Neural cell (in vitro differentiated cells): ENCODE data around the gene HHIP. TPM values are rescaled to one million over a fixed set of nuclear protein-coding genes. Genes with fewer than 3 reads are reported as not detected.
"Not testable (repeated sequence)": the region's sequence is repeated elsewhere in the genome, so short reads cannot be mapped to it uniquely, and the experiment has no call there.

Source experiments
- H2AFZ ChIP-seq: fragments of 200-600, 300-800 bp; sonication (generic), shearing (Covaris generic); 2 replicates; pipeline ENCODE4 v1.6.0; 2014; ENCODE audit warnings: low read depth, mild to moderate bottlenecking, antibody characterized with exemption, low read length, moderate library complexity
- H3F3A ChIP-seq: fragments of 200-600 bp; shearing (Covaris generic); 2 replicates; pipeline ENCODE4 v1.6.1; 2016; ENCODE audit warnings: mild to moderate bottlenecking, moderate library complexity, mixed read lengths, antibody characterized with exemption, low read length; ENCODE audit not compliant: insufficient read depth, poor library complexity, severe bottlenecking
- H3K27ac ChIP-seq: fragments of 200-600, 300-800 bp; sonication (generic), shearing (Covaris generic); 2 replicates; pipeline ENCODE4 v1.5.1; 2014; ENCODE audit warnings: mild to moderate bottlenecking, low read length, moderate library complexity
- H3K27me3 ChIP-seq: fragments of 300-800, 200-600 bp; sonication (generic), shearing (Covaris generic); 2 replicates; pipeline ENCODE4 v1.6.0; 2014; ENCODE audit warnings: mild to moderate bottlenecking, low read depth, low read length, moderate library complexity; ENCODE audit not compliant: insufficient read depth
- H3K36me3 ChIP-seq: fragments of 300-800, 200-600 bp; sonication (generic), shearing (Covaris generic); 2 replicates; pipeline ENCODE4 v1.5.1; 2014; ENCODE audit warnings: mild to moderate bottlenecking, antibody characterized with exemption, low read length, moderate library complexity; ENCODE audit not compliant: insufficient read depth
- H3K4me2 ChIP-seq: fragments of 300-800, 200-600 bp; sonication (generic), shearing (Covaris generic); 2 replicates; pipeline ENCODE4 v1.6.0; 2014; ENCODE audit warnings: mild to moderate bottlenecking, low read length
- H3K4me3 ChIP-seq: fragments of 300-800, 200-600 bp; sonication (generic), shearing (Covaris generic); 2 replicates; pipeline ENCODE4 v1.5.1; 2014; ENCODE audit warnings: mild to moderate bottlenecking, low read length, moderate library complexity
- H3K79me2 ChIP-seq: fragments of 200-600 bp; shearing (Covaris generic); replicated peaks from 2 replicates; pipeline ENCODE4 v1.6.0; 2014; ENCODE audit warnings: mild to moderate bottlenecking, low read length, moderate library complexity; ENCODE audit not compliant: insufficient read depth
- H3K9ac ChIP-seq: fragments of 300-800, 200-600 bp; sonication (generic), shearing (Covaris generic); 2 replicates; pipeline ENCODE4 v1.6.1; 2016; ENCODE audit warnings: mild to moderate bottlenecking, low read length, mixed read lengths
- H3K9me2 ChIP-seq: fragments of 200-600 bp; shearing (Covaris generic); 2 replicates; pipeline ENCODE4 v1.6.1; 2016; ENCODE audit warnings: mild to moderate bottlenecking, low read length, mixed read lengths; ENCODE audit not compliant: insufficient read depth
- H3K9me3 ChIP-seq: fragments of 200-600, 300-800 bp; sonication (generic), shearing (Covaris generic); 2 replicates; pipeline ENCODE4 v1.6.1; 2016; ENCODE audit warnings: mild to moderate bottlenecking, mixed run types, low read length, moderate library complexity, mixed read lengths
- H4K20me1 ChIP-seq: fragments of 200-600 bp; shearing (Covaris generic); 2 replicates; pipeline ENCODE4 v1.6.1; 2016; ENCODE audit warnings: mild to moderate bottlenecking, mixed run types; ENCODE audit not compliant: insufficient read depth
- CTCF ChIP-seq: fragments of 450-650 bp; IDR thresholded peaks from 2 replicates; pipeline ENCODE4 v1.5.1; 2014; ENCODE audit warnings: antibody characterized with exemption, mild to moderate bottlenecking, moderate library complexity; ENCODE audit not compliant: poor library complexity, severe bottlenecking
- EP300 ChIP-seq: fragments of 450-650 bp; conservative IDR thresholded peaks from 2 replicates; pipeline ENCODE4 v1.6.1; 2014; ENCODE audit warnings: antibody characterized with exemption, mild to moderate bottlenecking, moderate library complexity; ENCODE audit not compliant: poor library complexity, severe bottlenecking
- EZH2 ChIP-seq: fragments of 200-600, 300-800 bp; shearing (Covaris generic), sonication (generic); IDR thresholded peaks from 2 replicates; pipeline ENCODE4 v1.6.1; 2014; ENCODE audit warnings: antibody characterized with exemption, low read length, borderline replicate concordance, mild to moderate bottlenecking; ENCODE audit not compliant: insufficient read depth, poor library complexity, severe bottlenecking
- MXI1 ChIP-seq: fragments of 450-650 bp; conservative IDR thresholded peaks from 2 replicates; pipeline ENCODE4 v1.6.1; 2014; ENCODE audit warnings: antibody characterized with exemption, mild to moderate bottlenecking; ENCODE audit not compliant: poor library complexity, severe bottlenecking
- POLR2AphosphoS5 ChIP-seq: IDR thresholded peaks from 2 replicates; pipeline ENCODE4 v1.6.1; 2012
- RAD21 ChIP-seq: fragments of 450-650 bp; conservative IDR thresholded peaks from 2 replicates; pipeline ENCODE4 v1.6.1; 2014; ENCODE audit warnings: antibody characterized with exemption, mild to moderate bottlenecking, moderate library complexity
- REST ChIP-seq: IDR thresholded peaks from 2 replicates; pipeline ENCODE4 v1.6.1; 2012; ENCODE audit warnings: borderline replicate concordance
- SMC3 ChIP-seq: fragments of 450-650 bp; conservative IDR thresholded peaks from 2 replicates; pipeline ENCODE4 v1.6.1; 2014; ENCODE audit warnings: antibody characterized with exemption, mild to moderate bottlenecking, moderate library complexity; ENCODE audit not compliant: poor library complexity
- TAF1 ChIP-seq: IDR thresholded peaks from 2 replicates; pipeline ENCODE4 v1.6.1; 2012; ENCODE audit warnings: low read depth
- polyA plus RNA-seq: library from polyadenylated mRNA; depleted of rRNA; stranded (reverse); fragments of >200 nt; gene quantifications from 2 replicates; pipeline ENCODE4 v1.2.3, GENCODE V29; 2014

HHIP gene
- polyA plus RNA-seq, 1 donor from 2014 or later: not detected

- Histone ChIP-seq H3K4me3 (no peak overlapping the region), H3K27me3 (no peaks in the 10 kb centered on the region), H3K9me2 (no peaks in the 10 kb centered on the region), H3K4me2 (no peak overlapping the region), H2AFZ (no peak overlapping the region), H3K36me3 (no peaks in the 10 kb centered on the region), H3K9ac (no peak overlapping the region), H3K79me2 (no peaks in the 10 kb centered on the region), H3K27ac (no peak overlapping the region), H3K9me3 (no peaks in the 10 kb centered on the region), H3F3A (no peaks in the 10 kb centered on the region), H4K20me1 (no peaks in the 10 kb centered on the region)
- TF ChIP-seq REST (no peak), EP300 (no peak), CTCF (no peak), TAF1 (no peak), EZH2 (no peak), POLR2AphosphoS5 (no peak), MXI1 (no peak), RAD21 (no peak)
Measured at GRCh38 chr4:144757969-144758368, 112.0 kb downstream of the HHIP start.

GRCh38 chr4:144768809-144769208, 122.9 kb downstream of the HHIP start:
- not testable (repeated sequence) for H3K4me2 ChIP-seq, H3F3A ChIP-seq, H4K20me1 ChIP-seq, H3K9me2 ChIP-seq, H2AFZ ChIP-seq, H3K27me3 ChIP-seq, H3K9ac ChIP-seq, H3K36me3 ChIP-seq, H3K79me2 ChIP-seq, H3K9me3 ChIP-seq, H3K4me3 ChIP-seq, H3K27ac ChIP-seq

GRCh38 chr4:144778364-144778763, 132.4 kb downstream of the HHIP start:
- Histone ChIP-seq H3K36me3 (no peaks in the 10 kb centered on the region), H3K4me3 (no peak overlapping the region), H4K20me1 (no peaks in the 10 kb centered on the region), H3K79me2 (no peaks in the 10 kb centered on the region), H2AFZ (no peak overlapping the region), H3K27me3 (no peaks in the 10 kb centered on the region), H3K4me2 (no peak overlapping the region), H3K9ac (no peak overlapping the region), H3F3A (no peaks in the 10 kb centered on the region), H3K9me3 (no peaks in the 10 kb centered on the region), H3K27ac (no peak overlapping the region), H3K9me2 (no peaks in the 10 kb centered on the region)
- no peak for TF ChIP-seq EZH2
- no peak for TF ChIP-seq EP300
- TF ChIP-seq RAD21: no peak
- TF ChIP-seq POLR2AphosphoS5: no peak
- TF ChIP-seq CTCF: no peak
- no peak for TF ChIP-seq TAF1
- no peak for TF ChIP-seq SMC3
- TF ChIP-seq MXI1: no peak
- TF ChIP-seq REST: no peak
